HG02852 (cell line): ENCODE results near the gene METTL4.
A peak's percentile ranks its signal among the peaks of the same experiment; 100 is the strongest.

Experiments
- ATAC-seq: cut with Tn5 transposase; IDR thresholded peaks from one replicate; pipeline ENCODE4 v1.9.1; 2021; ENCODE audit warnings: mild to moderate bottlenecking, moderate library complexity; ENCODE audit not compliant: unreplicated experiment

Gene METTL4, protein sequence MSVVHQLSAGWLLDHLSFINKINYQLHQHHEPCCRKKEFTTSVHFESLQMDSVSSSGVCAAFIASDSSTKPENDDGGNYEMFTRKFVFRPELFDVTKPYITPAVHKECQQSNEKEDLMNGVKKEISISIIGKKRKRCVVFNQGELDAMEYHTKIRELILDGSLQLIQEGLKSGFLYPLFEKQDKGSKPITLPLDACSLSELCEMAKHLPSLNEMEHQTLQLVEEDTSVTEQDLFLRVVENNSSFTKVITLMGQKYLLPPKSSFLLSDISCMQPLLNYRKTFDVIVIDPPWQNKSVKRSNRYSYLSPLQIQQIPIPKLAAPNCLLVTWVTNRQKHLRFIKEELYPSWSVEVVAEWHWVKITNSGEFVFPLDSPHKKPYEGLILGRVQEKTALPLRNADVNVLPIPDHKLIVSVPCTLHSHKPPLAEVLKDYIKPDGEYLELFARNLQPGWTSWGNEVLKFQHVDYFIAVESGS

GRCh38 chr18:2571200-2572170 is at the start of gene METTL4, which contains the start of gene NDC80:
TSS of gene METTL4 (minus strand) at chr18:2571505. CDS start at chr18:2567216, 4,289 bp downstream.
TSS of gene NDC80 (plus strand) at chr18:2571557. CDS start at chr18:2572986, 1,429 bp downstream.
- peak; percentile 72 for ATAC-seq

GRCh38 chr18:2618009-2618408 is 46.7 kb upstream of the METTL4 start:
- no peak for ATAC-seq

DNA sequence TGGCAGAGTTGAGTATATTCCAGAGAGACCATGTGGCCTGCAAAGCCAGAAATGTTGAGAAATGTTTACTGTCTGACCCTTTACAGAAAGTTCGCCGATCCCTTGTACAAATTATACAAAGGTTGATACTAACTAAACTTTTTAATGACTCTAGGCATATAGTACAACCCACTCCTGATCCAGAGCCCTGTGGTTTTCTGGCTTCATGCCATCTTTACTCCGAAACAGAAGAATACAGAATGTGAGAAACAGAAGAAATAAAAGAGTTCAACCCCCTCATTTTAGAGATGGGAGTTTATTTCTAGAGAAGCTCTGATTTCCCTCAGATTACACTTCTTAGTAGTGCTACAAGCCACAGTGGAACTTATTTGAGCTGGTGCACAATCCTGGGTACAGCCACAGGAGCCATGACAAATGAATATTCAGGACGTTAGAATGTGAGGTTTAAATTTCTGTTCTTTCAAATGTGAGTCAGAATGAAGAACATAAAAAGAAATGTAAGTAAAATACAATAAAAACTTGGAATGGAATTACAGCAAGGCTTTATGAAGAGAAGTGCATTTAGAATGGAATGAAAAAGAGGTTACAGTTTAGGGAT is 46.2 kb upstream of the METTL4 start:
- ATAC-seq, result no peak

DNA sequence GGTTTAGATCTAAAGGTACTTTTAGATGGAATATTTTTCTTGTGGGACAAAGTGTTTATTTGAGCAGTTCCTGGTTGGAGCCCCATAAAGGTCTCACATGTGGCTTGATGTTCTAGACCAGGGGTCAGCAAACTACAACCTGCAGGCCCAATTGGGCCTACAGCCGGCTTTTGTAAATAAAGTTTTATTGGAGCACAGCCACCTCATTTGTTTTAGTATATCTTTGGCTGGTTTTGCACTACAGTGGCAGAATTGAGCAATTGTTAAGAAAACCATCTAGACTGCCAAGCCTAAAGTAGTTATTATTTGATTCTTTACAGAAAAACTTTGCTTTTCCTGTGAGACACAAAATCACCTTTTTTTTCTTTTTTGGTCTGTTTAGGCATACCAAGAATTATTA is 41.7 kb upstream of the METTL4 start:
- no peak for ATAC-seq

GRCh38 chr18:2610549-2610948 is 39.2 kb upstream of the METTL4 start:
- ATAC-seq, result no peak

DNA sequence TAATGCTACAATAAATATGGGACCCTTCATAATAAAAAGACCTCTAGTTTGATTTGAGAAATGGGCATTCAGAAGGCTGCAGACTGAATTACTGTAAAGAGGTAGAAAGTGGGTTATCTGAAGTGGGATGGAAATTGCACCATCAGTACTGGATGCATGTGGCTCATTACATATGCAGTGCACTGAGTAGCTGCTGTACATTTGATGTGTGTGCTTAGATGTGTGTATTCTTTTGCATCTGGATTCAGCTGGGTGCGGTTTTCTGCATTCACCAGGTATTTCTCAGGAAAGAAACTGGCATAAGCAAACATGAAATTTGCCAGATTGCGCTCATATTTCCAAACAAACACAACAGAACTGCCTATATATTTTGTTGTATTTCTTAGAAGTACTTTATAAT is 38.3 kb upstream of the METTL4 start:
- no peak for ATAC-seq

- no peak for ATAC-seq
Observed at GRCh38 chr18:2606335-2606734, 35.0 kb upstream of the METTL4 start.

DNA sequence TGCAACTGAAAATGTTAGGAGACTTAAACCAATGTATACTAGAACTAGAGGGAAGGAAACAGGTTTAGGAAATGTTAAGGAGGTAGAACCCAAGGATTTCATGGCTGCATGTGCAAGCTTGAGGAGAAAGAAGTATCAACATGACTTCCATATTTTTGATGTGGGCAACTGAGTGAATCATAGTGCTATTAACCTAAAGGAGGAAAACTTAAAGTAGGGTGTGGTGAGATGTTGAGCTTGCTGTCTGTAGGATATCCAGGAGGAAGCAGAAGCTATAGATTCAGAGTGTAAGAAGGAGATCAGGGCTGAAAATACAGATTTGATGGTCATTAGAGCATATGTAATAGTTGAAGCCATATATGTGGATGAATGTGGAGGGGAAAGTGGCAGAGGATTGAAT is 31.5 kb upstream of the METTL4 start:
- ATAC-seq, result no peak

GRCh38 chr18:2597639-2598038 is 26.3 kb upstream of the METTL4 start:
- no peak for ATAC-seq

DNA sequence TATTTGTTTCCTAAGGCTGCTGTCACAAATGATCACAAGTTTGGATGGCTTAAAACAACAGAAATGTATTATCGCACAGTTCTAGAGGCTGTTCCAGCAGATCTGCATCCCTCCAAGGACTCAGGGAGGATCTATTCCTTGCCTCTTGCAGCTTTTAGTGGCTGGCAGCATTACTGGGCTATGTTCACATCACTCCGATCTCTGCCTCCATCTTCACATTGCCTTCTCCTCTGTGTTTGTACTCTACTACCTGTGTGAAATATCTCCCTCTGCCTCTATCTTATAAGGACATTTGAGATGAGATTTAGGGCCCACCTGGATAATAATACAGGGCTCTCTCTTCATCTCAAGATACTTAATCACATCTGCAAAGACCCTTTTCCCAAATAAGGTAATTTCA is 19.0 kb upstream of the METTL4 start:
- no peak for ATAC-seq

GRCh38 chr18:2589345-2590068 is 18.2 kb upstream of the METTL4 start:
- no peak for ATAC-seq

DNA sequence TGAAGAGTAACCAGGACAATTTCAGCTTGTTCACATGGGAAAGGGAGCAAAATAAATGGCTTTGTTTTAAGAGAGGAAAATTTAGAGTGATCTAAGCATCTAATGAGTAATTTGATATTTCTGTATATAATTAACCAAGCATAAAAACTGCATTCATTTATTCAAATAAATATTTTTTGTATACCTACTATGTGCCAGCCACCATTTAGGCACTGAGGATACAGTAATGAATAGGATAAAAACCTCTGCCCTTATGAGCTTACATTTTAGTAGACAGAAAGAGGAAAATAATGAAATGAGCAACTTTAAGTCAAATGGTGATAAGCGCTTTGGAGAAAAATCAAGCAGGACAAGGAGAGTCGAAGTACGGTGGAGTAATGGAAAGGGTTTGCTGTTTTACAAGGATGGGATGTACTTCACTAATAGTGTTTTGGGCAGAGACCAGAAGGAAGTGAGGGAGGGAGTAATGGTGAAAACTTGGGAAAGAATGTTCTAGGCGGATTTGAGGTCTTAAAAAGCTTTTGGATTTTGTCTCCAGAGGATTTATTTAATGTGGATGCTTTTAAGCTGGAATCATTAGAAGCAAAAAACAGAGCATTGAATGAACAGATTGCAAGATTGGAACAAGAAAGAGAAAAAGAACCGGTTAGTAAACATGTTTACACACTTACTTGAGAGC is 17.5 kb upstream of the METTL4 start:
- ATAC-seq, result no peak

- ATAC-seq, result no peak
Observed at GRCh38 chr18:2587788-2588187, 16.5 kb upstream of the METTL4 start.

GRCh38 chr18:2573408-2573807 is 2.1 kb upstream of the METTL4 start:
- ATAC-seq, result no peak

GRCh38 chr18:2572892-2573291 is 1.6 kb upstream of the METTL4 start:
- no peak for ATAC-seq

GRCh38 chr18:2572171-2572569 is 865 bp upstream of the METTL4 start:
- peak; percentile 23 for ATAC-seq

DNA sequence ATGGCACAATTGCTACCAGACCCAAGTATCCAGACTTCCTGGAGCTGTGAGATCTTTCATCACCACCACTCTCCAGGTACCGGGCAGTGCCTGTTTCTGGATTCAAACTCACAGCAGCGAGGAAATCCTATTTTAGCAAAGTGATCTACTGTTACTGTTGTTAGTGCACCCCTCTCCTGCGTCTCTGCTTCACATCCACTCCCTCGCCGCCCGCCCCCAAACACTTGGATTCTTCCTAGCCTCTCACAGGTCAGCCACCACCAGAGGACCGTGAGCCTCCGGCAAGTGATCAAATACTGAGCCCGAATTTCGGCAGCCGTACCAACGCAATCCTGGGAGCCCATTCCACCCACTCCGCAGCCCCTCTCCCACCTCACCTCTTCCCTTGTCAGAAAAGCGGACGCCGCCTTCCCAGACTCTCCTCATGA is 519 bp downstream of the METTL4 start:
- peak; percentile 53 for ATAC-seq

DNA sequence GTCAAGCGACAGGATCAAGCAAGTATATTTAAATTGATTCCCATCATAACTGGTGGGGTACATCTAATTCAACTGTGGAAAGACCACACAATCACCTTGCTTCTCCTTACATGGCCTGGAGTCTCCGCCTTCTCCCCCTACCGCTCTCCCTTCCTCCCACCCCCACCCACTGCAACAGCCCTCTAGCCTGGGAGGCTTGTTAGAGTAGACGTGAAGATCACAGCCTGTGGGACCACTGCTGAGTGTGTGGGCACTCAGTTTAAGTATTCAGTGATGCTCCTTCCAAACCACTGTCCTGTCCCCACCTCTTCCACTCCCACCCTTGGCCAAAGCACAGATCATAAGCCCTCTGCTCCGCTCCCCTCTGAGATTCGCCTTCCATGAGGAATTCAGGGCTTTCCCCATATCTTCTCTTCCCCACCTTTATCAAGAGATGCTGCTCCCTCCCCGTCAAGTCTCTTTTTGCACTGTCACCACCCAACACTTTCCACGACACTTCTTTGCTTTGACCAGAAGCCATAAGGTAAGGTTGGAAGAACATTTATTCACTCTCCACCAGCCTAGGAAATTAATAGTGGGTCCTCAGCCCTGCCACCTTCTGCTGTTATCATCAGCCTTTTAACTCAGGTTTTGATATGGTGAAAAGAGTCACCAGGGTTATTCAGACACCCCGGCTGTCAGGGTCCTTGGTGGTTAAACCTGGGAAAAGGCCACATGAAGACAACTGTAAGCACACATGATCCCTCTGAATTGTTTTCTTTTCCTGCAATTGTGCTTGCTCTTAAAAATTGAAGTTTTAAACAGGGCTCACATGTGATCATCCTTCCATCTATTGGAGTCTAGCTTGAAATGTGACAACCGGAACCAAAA is 1.7 kb downstream of the METTL4 start:
- no peak for ATAC-seq

DNA sequence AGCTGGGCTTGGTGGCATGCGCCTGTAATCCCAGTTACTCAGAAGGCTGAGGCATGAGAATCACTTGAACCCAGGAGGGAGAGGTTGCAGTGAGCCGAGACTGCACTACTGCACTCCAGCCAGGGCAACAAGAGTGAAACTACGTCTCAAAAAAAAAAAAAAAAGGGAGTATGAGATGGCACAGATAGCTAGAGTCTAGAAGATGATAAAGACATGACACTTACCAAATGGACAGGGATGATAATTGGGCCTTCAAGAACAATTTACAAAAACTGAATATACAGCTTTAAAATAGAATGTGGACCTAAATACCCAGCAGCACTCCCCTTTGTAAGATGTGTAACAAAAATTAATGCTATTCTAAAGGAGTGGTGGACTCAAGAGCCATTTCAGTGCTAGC is 2.7 kb downstream of the METTL4 start:
- no peak for ATAC-seq
